HG02981 (cell line): ENCODE data around the gene FAM72D.
A peak's percentile ranks its signal among the peaks of the same experiment; 100 is the strongest.
"Not testable (repeated sequence)": the region's sequence is repeated elsewhere in the genome, so short reads cannot be mapped to it uniquely, and the experiment has no call there.

Experiments used
- ATAC-seq: cut with Tn5 transposase; IDR thresholded peaks from one replicate; pipeline ENCODE4 v1.9.1; 2021; ENCODE audit warnings: mild to moderate bottlenecking, moderate library complexity; ENCODE audit not compliant: unreplicated experiment

The FAM72D gene

DNA sequence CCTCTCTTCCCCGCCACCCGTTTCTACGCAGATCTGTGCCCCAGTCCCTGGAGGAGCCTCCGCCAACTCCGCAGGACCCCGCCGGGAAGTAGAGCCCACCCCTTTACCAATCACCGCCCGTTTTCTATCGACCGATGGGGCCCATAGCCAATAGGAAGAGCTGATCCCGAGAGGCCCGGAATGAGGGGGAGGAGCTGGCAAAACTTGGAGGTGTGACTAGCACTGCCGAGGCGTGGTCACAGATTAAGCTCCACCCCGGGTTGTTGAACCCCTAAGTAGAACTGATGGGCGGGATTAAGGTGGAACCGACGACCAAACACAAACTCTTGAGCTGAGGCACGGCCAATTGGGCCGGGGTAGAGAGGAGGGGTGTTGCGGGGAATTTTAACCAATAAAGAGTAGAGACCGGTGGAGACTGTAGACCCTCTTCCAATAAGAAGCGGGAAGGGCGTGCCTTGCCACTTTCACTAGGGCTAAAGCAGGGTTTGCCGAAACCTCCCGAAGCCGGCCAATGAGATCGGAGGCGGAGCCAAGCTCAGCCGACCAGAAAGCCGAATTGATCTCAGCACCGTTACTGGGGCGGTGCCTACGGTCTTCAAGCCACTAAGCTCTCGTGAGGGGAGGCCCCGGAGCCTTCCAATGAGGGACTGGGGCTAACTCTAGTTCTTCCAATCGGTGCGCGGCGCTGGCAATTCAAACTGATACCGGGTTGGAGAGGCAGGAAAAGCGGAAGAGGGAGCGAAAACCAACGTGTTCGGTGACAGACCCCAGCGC lies at the start of gene FAM72D, which contains the start of gene SRGAP2B:
Gene FAM72D, plus strand, starts transcription at position 691 of the 774 bp plus-strand sequence. CDS start 874 bp downstream, outside the sequence.
Gene SRGAP2B, minus strand, starts transcription at position 45 of the 774 bp plus-strand sequence. CDS start 2,427 bp downstream, outside the sequence.
- ATAC-seq = peak; percentile 83

DNA sequence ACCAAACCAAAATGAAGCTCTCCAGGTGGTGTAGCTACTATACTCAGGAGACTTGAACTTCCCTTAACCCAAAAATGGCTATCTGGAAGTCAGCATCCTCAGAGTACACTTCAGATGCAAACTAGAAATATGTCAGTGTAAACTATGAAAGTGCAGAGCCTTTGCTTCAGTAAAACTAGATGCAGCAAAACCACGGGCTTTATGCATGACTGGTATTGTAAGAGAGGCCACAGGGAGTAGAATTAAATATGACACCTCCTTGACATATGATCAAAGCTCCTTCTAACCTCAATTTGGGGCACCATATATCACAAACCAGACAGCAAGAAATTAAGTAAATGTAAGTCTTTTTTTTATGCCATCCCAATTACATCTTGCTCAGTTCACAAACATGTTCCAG lies 48.2 kb upstream of the FAM72D start:
- ATAC-seq = peak; percentile 45

DNA sequence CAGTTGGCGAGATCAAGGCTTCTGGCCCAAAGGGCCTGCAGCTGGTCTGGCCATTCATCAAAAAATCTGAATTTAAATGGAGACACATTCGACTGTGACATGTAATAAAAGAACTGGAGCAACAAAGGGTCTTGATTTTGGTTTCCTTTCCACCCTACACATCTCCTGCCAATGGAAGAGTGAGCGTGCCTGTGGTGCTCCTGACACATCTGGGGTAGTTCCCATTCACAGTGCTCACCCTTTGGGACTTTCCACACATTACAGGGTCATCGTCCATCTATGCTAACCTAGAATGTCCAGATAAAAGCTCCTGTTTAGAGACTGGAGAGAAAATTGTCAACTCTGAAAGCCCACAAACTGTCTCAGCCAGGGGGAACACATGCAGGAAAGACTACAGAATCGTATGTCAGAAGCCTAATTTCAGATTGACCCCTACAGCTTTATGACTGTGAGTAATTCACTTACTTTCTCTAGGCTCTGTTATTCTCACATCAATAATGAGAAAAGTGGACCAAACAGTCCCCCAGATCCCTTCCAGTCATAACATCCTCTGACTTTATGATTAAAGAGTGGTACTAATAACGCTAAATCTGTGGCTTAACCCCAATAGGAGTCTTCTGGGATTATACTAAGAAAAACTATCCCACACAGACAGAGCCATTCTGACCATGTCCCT lies 47.5 kb upstream of the FAM72D start:
- peak; percentile 46 for ATAC-seq

DNA sequence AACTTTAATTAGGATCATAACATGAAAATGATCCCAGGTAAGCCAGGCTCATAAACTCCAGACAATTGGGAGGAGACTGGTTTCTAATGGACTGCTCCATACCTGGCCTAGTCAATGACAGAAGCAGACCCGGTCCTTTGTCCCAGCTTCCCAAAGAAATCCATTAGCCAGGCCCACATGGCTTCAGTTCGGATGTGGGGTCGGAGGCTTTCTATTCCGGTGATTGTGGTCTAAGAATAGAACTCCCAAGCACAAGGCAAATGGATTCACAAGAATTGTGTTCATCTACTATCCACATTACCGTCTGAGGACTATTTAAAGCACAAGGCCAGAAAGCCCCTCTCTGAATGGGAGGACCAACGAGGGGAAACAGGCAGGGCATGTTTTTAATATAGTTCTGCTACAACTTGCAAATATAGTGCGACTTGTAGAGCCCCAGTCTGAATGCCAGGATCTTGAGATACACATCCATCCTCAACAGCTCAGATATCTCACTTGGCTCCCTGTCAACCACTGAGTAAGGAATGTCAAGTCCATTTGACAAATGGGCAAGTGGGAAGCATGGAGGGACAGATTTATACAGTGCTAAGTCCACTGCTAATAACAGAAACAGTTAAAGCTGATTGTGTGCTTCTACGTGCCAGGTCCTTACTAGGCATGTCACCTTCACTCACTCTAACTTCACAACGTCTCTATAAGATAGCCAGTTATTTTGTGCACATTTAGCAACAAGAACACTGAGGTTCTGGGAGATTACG lies 43.6 kb upstream of the FAM72D start:
- ATAC-seq = not testable (repeated sequence)

DNA sequence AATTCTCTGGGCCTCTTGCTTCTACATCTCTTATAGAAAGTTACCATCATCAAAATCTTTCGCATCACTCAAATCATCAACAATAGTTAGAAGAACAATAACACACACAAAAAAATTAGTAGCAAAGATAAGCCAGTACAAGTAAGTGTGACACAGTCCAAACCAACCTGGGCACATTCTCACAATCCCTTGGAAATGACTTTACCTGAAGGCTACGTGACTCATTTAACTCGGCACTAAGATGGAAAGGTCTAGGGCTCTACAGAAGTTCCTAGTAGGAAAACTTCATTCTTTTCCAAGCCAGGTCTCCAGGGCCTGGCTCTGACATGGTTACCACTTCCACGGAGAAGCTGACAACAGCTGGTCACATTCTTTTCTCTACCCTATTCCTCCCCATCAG lies 42.3 kb upstream of the FAM72D start:
- ATAC-seq = not testable (repeated sequence)

DNA sequence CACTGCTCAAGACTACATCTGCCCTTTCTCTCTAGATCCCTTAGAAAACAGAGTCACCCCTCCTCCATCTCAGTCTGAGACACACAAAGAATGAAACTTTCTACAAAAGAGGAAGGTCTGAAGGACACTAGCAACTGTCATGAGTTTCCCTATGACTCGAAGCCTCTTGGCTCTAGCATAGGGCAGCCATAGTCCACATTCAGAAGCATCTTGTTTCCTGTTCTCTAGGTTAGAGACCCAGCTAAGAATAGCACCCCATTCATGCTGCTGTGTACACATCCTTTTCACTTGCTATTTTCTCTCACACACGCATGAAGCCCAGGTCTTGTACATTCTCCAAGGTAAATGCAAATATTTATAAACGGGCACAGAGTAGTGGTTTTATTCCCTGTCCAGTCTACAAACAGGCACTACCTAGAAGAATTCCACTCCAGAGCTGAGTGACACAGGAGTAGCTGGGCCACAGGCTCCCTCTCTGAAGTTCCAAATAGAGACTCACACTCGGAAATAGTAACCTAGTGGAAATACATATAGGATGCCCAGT lies 40.5 kb upstream of the FAM72D start:
- peak; percentile 99 for ATAC-seq

DNA sequence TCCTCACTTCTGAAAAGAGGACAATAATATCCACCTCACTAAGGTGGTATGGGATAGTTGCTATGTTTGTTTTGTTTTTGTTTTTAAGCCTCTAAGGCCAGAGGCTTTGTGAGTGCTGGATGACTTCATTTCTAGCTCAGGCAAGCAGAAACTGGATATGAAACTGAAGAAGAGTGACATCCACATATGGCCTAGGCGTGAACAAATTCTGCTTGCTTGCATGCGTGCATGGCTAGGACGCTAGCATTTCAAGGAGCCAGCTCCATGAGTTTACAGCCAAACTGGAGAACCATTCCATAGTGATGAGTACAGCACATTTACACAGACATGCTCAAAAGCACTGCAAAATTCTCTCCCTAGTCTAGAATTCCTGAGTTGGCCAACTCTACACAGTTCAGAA lies 37.6 kb upstream of the FAM72D start:
- peak; percentile 46 for ATAC-seq

DNA sequence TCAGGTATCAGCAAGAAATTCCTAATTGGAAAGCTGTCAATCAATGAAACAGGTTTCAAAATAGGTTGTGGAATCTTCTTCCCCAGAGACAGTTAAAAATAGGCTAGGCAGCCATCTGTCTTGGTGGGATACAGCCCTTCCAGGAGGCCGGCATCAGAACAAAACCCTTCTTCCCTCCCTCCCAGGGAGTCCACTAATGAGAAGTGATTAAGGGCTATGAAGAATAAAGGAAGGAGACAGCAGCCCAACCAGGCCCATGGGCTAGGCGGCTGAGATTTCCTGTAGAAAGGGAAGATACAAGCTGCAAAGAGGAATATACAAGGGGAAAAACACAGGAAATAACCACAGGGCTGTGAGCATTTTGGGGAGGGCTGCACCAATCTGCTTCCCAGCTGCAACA lies 32.5 kb upstream of the FAM72D start:
- not testable (repeated sequence) for ATAC-seq

DNA sequence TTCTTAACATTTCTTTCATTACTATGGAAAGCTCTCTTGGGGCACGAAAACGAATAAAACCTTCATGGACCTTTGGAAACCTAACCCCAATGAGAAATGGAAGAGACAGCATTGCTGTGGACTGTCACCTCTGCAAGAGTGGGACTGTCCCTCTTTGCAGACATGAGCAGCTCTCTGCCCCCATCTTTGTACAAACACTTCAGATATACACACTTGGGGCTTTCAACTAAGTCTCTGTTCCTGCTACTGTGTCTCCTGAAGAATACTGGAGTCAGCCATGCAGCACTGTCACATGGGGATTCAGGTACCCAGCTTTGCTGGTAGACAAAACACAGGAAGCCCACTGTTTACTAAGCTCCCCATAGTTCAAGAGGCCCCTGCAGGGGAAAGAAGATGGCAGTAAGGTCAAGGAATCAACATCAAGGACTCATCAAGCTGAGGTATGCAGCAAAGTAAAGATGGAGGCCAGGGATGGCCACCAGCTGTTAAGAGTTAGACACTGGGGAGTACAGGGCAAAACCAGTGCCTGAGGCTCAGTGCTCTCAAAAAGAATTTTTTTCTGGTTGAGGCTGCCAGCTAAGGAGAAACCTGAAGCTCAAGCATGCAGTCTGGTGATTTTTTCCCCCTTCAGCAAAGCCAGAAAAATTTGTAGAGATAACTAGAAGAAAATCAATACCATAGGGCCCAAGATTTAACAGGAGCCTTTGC lies 31.7 kb upstream of the FAM72D start:
- not testable (repeated sequence) for ATAC-seq

DNA sequence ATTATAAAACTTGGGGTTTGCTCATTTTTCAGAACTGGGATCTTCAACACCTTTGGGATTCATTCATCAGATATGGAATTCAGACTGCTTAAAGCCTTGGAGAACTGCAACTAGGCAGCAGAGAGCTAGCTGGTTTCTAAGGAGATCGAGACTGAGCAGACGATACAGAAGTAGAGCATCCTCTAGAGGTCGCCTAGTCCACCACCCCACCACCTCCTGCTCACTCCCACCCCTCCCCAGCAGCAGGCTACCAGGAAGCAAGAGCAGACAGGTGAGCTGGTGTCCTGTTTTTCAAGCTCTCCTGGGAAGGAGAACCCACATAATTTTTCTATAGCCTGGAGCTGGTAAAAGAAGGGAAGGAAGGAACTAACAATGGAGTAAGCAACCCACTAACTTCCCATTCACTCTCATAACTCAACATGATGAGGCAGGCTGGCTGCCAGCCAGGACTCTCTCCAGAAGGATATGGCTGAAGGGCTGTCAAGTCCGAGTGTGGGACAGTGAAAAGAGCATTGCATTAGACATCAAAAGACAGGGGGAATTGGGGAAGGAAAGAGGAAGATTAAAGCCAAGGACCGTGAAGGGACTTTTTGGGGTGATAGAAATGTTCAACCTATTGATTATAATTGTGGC lies 30.5 kb upstream of the FAM72D start:
- peak; percentile 60 for ATAC-seq

DNA sequence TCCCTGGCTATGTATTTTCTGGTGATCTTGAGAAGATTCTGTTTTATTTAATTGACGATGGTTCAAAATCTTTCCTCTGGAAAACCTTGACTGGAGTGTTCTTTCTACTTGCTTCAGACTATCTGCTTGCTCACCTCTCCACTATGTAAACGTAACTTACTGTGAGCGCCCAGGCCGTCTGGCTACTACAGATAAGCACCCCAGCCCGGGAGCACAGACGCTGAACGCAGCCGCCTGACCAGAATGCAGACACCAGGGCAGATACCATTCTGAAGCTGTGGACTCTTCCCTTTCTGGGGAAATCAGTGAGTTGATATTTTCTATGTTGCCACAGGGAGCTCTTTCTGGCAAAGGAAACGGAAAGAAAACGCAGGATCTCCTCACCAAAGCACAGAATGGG lies 29.3 kb upstream of the FAM72D start:
- ATAC-seq = not testable (repeated sequence)

DNA sequence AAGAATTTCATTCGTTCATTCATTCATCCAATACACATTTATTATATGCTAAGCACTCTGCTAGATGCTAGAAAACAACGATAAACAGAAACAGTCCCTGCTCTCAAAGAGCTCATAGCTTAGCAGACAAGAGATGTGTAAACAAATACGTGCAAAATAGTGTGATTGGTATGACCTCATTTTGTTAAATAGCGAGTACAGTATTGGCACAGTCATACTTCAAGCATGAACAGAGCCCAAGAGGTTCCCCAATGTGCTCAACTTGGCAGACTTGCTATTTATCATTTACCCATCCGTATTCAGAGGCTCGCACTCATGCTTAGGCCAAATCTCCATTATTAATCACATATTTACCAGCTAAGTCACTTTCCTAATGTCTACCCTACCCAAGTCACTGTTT lies 24.2 kb upstream of the FAM72D start:
- not testable (repeated sequence) for ATAC-seq

DNA sequence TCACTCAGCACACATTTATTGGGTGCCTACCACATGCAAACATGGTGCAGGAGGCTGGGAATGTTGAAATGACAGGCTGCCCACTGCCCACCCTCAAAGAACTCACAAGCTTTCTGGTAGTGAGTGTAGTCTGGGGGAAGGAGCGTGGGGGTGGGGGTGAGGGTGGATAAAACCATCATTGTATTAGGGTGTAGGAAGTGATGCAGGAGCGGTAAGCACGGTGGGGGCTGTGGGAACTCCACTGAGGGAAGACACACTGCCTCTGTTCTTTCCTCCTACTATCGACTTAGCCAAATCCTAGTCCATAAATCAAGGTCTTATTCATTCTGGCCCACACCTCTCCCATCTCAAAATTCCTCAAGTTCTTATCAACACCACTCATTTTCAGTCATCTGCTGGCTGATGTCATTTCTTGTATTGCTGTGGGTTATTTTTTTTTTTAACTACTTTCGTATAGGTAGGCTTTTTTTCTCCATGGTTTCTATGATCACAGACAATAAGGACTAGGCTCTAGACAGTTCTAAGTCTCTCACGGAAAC lies 21.7 kb upstream of the FAM72D start:
- not testable (repeated sequence) for ATAC-seq

DNA sequence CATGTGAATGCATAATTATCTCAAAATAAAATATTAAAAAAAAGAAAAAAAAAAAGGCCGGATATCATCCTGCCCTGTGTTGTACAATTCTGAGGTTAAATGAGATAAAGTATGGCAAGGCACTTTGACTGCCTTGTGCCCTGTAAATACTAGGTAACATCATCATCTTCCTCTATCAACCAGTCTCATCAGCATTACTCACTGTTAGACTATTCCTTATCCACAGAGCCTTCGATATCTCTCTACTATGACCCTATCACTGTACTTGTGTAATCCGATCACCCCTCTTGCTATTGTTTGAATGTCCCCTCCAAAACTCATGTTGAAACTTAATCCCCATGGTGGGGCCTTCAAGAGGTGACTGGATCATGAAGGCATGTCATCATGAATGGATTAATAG lies 18.9 kb upstream of the FAM72D start:
- ATAC-seq = not testable (repeated sequence)

DNA sequence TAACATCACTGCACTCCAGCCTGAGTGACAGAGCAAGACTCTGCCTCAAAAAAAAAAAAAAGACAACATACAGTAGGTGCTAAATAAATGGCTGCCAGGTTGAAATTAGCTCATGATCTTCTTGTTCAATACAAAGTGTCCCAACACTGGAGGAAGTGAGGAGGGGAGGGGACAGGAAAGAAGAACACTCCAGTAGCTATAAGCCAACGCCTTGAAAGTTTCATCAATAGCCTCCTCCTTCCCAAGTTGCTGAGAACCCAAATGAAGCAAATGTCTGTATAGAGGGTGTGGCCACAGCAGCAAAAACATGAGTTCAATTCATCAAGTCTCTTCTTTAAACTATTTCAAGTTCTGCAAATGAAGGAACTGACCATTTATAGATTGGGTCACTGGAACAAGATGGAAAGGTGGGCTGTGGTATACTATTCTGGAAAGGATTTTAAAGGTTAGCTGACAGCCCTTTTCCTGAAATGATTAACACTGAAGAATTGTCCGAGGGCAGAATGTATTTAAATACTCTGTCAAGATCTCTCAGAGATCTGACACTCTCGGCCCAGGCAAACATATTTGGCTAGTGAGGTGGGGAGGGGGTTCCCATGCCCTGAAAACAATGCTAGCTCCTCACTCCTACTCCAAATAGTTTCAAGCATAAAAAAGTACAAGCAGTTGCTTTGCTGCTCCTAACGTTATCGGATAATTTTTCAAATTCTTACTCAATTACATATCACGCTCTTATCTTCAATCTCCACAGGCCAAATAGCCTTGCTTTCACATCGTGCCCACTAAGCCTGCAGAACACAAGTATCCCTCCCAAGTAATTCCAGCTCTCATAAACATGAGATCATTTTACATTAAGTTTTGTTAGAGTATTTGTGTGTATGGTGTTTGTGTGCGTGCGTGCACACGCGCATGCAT lies 17.6 kb upstream of the FAM72D start:
- not testable (repeated sequence) for ATAC-seq

DNA sequence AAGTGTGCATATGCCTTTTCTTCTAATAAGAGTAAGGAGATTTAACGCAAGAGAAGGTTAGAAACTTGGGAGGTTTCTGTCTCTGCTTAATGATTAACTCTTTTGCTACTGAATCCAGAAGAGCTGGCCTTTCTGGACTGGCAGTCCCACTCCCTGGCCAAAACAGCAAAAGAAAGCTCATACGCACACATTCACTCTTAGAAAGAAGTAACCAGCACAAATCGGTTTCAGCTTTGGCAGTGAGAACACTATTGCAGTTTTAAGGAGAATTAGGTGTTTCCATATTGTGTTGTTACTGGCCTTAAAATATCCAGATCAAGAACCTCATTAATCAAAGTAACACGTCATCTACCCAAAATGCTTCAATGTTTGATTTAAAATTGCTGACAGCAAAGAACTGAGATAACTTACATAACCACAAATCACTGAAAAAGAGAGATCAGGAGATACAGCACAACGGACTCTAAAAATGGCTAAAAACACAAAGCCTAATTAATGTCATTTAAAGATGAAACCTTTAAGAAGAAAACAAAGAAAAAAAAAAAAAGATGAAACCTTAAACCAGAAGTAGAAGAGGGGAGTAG lies 16.9 kb upstream of the FAM72D start:
- not testable (repeated sequence) for ATAC-seq

DNA sequence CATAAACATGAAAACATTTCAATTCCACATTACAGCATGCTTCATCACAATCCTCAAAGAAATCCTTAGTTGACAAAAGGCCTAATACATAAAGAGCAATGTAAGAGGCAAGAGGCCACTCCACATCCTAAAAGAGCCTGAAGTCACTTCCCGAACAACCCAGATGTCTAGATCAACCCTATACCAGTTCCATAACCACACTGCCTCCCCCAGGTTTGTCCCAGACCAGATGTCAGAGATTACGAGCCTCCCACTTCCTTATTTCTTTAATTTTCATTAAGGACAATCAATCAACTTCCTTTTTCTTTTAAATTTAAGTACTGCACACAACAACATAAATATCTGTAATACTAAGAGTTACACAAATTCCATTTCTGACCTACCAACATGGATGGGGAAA lies 16.0 kb upstream of the FAM72D start:
- not testable (repeated sequence) for ATAC-seq

DNA sequence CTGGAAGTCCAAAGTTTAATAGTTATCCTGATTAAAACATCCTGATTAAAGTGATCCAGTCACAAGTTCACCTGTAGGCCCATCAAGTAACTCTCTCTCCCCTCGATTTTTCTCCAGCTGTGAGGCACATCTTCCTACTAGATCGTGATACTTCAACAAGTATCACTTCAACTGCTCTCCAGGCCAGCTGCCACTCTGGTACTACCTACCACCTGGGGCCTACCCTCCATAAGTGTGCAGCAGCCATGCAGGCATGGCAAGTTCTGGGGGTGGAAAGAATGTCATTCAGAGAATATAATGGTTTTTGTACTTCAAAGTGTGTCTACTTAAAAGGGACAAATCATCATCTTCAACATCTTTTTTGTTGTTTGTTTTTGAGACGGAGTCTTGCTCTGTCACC lies 15.6 kb upstream of the FAM72D start:
- ATAC-seq = not testable (repeated sequence)
